Neural cell (in vitro differentiated cells): ENCODE measurements around the gene SNX17. TPM values are rescaled to one million over a fixed set of nuclear protein-coding genes. Genes with fewer than 3 reads are reported as not detected.

Source experiments
- H2AFZ ChIP-seq: fragments of 200-600, 300-800 bp; sonication (generic), shearing (Covaris generic); 2 replicates; pipeline ENCODE4 v1.6.0; 2014; ENCODE audit warnings: low read depth, mild to moderate bottlenecking, antibody characterized with exemption, low read length, moderate library complexity
- H3F3A ChIP-seq: fragments of 200-600 bp; shearing (Covaris generic); 2 replicates; pipeline ENCODE4 v1.6.1; 2016; ENCODE audit warnings: mild to moderate bottlenecking, moderate library complexity, mixed read lengths, antibody characterized with exemption, low read length; ENCODE audit not compliant: insufficient read depth, poor library complexity, severe bottlenecking
- H3K27ac ChIP-seq: fragments of 200-600, 300-800 bp; sonication (generic), shearing (Covaris generic); 2 replicates; pipeline ENCODE4 v1.5.1; 2014; ENCODE audit warnings: mild to moderate bottlenecking, low read length, moderate library complexity
- H3K27me3 ChIP-seq: fragments of 300-800, 200-600 bp; sonication (generic), shearing (Covaris generic); 2 replicates; pipeline ENCODE4 v1.6.0; 2014; ENCODE audit warnings: mild to moderate bottlenecking, low read depth, low read length, moderate library complexity; ENCODE audit not compliant: insufficient read depth
- H3K36me3 ChIP-seq: fragments of 300-800, 200-600 bp; sonication (generic), shearing (Covaris generic); 2 replicates; pipeline ENCODE4 v1.5.1; 2014; ENCODE audit warnings: mild to moderate bottlenecking, antibody characterized with exemption, low read length, moderate library complexity; ENCODE audit not compliant: insufficient read depth
- H3K4me2 ChIP-seq: fragments of 300-800, 200-600 bp; sonication (generic), shearing (Covaris generic); 2 replicates; pipeline ENCODE4 v1.6.0; 2014; ENCODE audit warnings: mild to moderate bottlenecking, low read length
- H3K4me3 ChIP-seq: fragments of 300-800, 200-600 bp; sonication (generic), shearing (Covaris generic); 2 replicates; pipeline ENCODE4 v1.5.1; 2014; ENCODE audit warnings: mild to moderate bottlenecking, low read length, moderate library complexity
- H3K79me2 ChIP-seq: fragments of 200-600 bp; shearing (Covaris generic); replicated peaks from 2 replicates; pipeline ENCODE4 v1.6.0; 2014; ENCODE audit warnings: mild to moderate bottlenecking, low read length, moderate library complexity; ENCODE audit not compliant: insufficient read depth
- H3K9ac ChIP-seq: fragments of 300-800, 200-600 bp; sonication (generic), shearing (Covaris generic); 2 replicates; pipeline ENCODE4 v1.6.1; 2016; ENCODE audit warnings: mild to moderate bottlenecking, low read length, mixed read lengths
- H3K9me2 ChIP-seq: fragments of 200-600 bp; shearing (Covaris generic); 2 replicates; pipeline ENCODE4 v1.6.1; 2016; ENCODE audit warnings: mild to moderate bottlenecking, low read length, mixed read lengths; ENCODE audit not compliant: insufficient read depth
- H3K9me3 ChIP-seq: fragments of 200-600, 300-800 bp; sonication (generic), shearing (Covaris generic); 2 replicates; pipeline ENCODE4 v1.6.1; 2016; ENCODE audit warnings: mild to moderate bottlenecking, mixed run types, low read length, moderate library complexity, mixed read lengths
- H4K20me1 ChIP-seq: fragments of 200-600 bp; shearing (Covaris generic); 2 replicates; pipeline ENCODE4 v1.6.1; 2016; ENCODE audit warnings: mild to moderate bottlenecking, mixed run types; ENCODE audit not compliant: insufficient read depth
- EP300 ChIP-seq: fragments of 450-650 bp; conservative IDR thresholded peaks from 2 replicates; pipeline ENCODE4 v1.6.1; 2014; ENCODE audit warnings: antibody characterized with exemption, mild to moderate bottlenecking, moderate library complexity; ENCODE audit not compliant: poor library complexity, severe bottlenecking
- EZH2 ChIP-seq: fragments of 200-600, 300-800 bp; shearing (Covaris generic), sonication (generic); IDR thresholded peaks from 2 replicates; pipeline ENCODE4 v1.6.1; 2014; ENCODE audit warnings: antibody characterized with exemption, low read length, borderline replicate concordance, mild to moderate bottlenecking; ENCODE audit not compliant: insufficient read depth, poor library complexity, severe bottlenecking
- MXI1 ChIP-seq: fragments of 450-650 bp; conservative IDR thresholded peaks from 2 replicates; pipeline ENCODE4 v1.6.1; 2014; ENCODE audit warnings: antibody characterized with exemption, mild to moderate bottlenecking; ENCODE audit not compliant: poor library complexity, severe bottlenecking
- POLR2AphosphoS5 ChIP-seq: IDR thresholded peaks from 2 replicates; pipeline ENCODE4 v1.6.1; 2012
- RAD21 ChIP-seq: fragments of 450-650 bp; conservative IDR thresholded peaks from 2 replicates; pipeline ENCODE4 v1.6.1; 2014; ENCODE audit warnings: antibody characterized with exemption, mild to moderate bottlenecking, moderate library complexity
- SMC3 ChIP-seq: fragments of 450-650 bp; conservative IDR thresholded peaks from 2 replicates; pipeline ENCODE4 v1.6.1; 2014; ENCODE audit warnings: antibody characterized with exemption, mild to moderate bottlenecking, moderate library complexity; ENCODE audit not compliant: poor library complexity
- TAF1 ChIP-seq: IDR thresholded peaks from 2 replicates; pipeline ENCODE4 v1.6.1; 2012; ENCODE audit warnings: low read depth
- polyA plus RNA-seq: library from polyadenylated mRNA; depleted of rRNA; stranded (reverse); fragments of >200 nt; gene quantifications from 2 replicates; pipeline ENCODE4 v1.2.3, GENCODE V29; 2014
- TF ChIP-seq, protein P1 (sequence below): fragments of 450-650 bp; IDR thresholded peaks from 2 replicates; pipeline ENCODE4 v1.5.1; 2014; ENCODE audit warnings: antibody characterized with exemption, mild to moderate bottlenecking, moderate library complexity; ENCODE audit not compliant: poor library complexity, severe bottlenecking
- TF ChIP-seq, protein P2 (sequence below): IDR thresholded peaks from 2 replicates; pipeline ENCODE4 v1.6.1; 2012; ENCODE audit warnings: borderline replicate concordance

SNX17 gene
- polyA plus RNA-seq, 1 donor from 2014 or later: 69.8 TPM

DNA sequence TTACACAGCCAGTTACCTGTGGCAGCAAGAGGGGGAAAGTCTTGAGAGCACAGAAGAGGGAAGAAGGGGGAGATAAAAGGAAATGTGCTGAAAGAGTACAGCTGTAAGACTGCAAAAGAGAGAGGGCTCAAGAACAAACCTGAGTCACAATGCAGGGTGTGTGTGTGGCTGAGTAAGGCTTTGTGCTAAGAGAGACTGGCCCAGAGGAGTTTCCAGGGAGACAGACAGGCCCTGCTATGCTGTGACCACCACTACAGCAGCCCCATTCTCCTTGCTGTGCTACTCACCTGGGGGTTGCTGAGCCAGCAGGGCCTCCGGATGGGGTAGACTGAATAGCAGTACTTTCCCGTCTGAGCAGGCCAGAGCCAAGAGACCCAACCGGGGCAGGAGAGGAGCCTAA, 35.1 kb upstream of the SNX17 start:
- Histone ChIP-seq H3K27me3 (no peaks in the 10 kb centered on the region), H3K9ac (no peak overlapping the region), H3F3A (no peaks in the 10 kb centered on the region), H3K79me2 (no peaks in the 10 kb centered on the region), H4K20me1 (no peaks in the 10 kb centered on the region), H3K27ac (no peak overlapping the region), H3K4me3 (no peak overlapping the region), H3K36me3 (no peaks in the 10 kb centered on the region), H2AFZ (no peak overlapping the region), H3K9me3 (no peaks in the 10 kb centered on the region), H3K4me2 (no peak overlapping the region), H3K9me2 (no peaks in the 10 kb centered on the region)
- TF ChIP-seq EZH2 (no peak), EP300 (no peak)
- TF ChIP-seq, protein P1, sequence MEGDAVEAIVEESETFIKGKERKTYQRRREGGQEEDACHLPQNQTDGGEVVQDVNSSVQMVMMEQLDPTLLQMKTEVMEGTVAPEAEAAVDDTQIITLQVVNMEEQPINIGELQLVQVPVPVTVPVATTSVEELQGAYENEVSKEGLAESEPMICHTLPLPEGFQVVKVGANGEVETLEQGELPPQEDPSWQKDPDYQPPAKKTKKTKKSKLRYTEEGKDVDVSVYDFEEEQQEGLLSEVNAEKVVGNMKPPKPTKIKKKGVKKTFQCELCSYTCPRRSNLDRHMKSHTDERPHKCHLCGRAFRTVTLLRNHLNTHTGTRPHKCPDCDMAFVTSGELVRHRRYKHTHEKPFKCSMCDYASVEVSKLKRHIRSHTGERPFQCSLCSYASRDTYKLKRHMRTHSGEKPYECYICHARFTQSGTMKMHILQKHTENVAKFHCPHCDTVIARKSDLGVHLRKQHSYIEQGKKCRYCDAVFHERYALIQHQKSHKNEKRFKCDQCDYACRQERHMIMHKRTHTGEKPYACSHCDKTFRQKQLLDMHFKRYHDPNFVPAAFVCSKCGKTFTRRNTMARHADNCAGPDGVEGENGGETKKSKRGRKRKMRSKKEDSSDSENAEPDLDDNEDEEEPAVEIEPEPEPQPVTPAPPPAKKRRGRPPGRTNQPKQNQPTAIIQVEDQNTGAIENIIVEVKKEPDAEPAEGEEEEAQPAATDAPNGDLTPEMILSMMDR: no peak

DNA sequence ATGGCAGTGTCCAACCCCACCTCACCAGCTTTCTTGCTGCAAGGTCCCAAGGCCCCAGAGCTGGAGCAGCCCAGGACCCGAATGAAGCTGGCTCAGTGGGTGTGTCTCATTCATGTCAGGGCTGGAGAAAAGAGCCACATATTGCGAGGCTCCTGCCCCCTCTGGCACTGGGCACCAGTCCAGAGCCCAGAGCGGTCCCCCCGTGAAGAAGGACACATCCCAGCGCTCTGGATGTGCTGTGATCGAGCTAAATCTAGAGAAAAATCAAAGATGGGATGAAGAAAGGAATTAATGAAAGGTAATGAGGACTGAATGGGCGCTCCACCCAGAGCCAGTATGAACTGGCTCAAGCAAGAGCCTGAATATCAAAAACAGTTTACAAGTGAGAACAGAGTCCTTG, 34.2 kb upstream of the SNX17 start:
- H4K20me1 ChIP-seq: no peaks in the 10 kb centered on the region
- no peaks in the 10 kb centered on the region for H3K9me3 ChIP-seq
- H3K4me3 ChIP-seq: no peak overlapping the region
- no peaks in the 10 kb centered on the region for H3K27me3 ChIP-seq
- no peak overlapping the region for H2AFZ ChIP-seq
- no peaks in the 10 kb centered on the region for H3K79me2 ChIP-seq
- no peaks in the 10 kb centered on the region for H3K9me2 ChIP-seq
- H3K36me3 ChIP-seq: no peaks in the 10 kb centered on the region
- H3K4me2 ChIP-seq: no peak overlapping the region
- H3K9ac ChIP-seq: no peak overlapping the region
- H3F3A ChIP-seq: no peaks in the 10 kb centered on the region
- H3K27ac ChIP-seq: no peak overlapping the region
- TF ChIP-seq SMC3: no peak

DNA sequence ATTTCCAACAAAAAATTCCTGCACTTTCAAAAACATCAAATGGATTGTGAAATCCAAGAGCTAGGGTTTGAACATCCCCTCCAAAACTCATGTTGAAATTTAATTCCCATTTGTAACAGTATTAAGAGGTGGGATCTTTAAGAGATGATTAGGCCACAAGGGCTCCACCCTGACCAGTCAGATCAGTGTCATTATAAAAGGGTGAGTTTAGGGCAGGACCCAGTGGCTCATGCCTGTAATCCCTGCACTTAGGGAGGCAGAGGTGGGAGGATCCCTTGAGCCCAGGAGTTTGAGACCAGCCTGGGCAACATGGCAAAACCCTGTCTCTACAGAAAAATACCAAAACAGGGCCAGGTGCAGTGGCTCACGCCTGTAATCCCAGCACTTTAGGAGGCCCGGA, 22.8 kb upstream of the SNX17 start:
- TF ChIP-seq, protein P2, sequence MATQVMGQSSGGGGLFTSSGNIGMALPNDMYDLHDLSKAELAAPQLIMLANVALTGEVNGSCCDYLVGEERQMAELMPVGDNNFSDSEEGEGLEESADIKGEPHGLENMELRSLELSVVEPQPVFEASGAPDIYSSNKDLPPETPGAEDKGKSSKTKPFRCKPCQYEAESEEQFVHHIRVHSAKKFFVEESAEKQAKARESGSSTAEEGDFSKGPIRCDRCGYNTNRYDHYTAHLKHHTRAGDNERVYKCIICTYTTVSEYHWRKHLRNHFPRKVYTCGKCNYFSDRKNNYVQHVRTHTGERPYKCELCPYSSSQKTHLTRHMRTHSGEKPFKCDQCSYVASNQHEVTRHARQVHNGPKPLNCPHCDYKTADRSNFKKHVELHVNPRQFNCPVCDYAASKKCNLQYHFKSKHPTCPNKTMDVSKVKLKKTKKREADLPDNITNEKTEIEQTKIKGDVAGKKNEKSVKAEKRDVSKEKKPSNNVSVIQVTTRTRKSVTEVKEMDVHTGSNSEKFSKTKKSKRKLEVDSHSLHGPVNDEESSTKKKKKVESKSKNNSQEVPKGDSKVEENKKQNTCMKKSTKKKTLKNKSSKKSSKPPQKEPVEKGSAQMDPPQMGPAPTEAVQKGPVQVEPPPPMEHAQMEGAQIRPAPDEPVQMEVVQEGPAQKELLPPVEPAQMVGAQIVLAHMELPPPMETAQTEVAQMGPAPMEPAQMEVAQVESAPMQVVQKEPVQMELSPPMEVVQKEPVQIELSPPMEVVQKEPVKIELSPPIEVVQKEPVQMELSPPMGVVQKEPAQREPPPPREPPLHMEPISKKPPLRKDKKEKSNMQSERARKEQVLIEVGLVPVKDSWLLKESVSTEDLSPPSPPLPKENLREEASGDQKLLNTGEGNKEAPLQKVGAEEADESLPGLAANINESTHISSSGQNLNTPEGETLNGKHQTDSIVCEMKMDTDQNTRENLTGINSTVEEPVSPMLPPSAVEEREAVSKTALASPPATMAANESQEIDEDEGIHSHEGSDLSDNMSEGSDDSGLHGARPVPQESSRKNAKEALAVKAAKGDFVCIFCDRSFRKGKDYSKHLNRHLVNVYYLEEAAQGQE: no peak
- TF ChIP-seq EP300 (no peak), MXI1 (no peak), EZH2 (no peak), POLR2AphosphoS5 (no peak), SMC3 (no peak), RAD21 (no peak), TAF1 (no peak)
- TF ChIP-seq, protein P1: no peak
- Histone ChIP-seq H4K20me1 (no peaks in the 10 kb centered on the region), H3K4me2 (no peak overlapping the region), H3F3A (no peaks in the 10 kb centered on the region), H2AFZ (no peak overlapping the region), H3K79me2 (peaks cover 28% of the 10 kb centered on the region), H3K27ac (no peak overlapping the region), H3K4me3 (no peak overlapping the region), H3K9me3 (no peaks in the 10 kb centered on the region), H3K36me3 (no peaks in the 10 kb centered on the region), H3K9ac (no peak overlapping the region), H3K27me3 (no peaks in the 10 kb centered on the region), H3K9me2 (no peaks in the 10 kb centered on the region)
